Measurements from ENCODE around the gene PMEL.

- TF ChIP-seq POLR2A (IDR thresholded peaks at IDR 0.05) (peak in 1 of 2 donors; percentile 80), CTCF (IDR thresholded peaks at IDR 0.05) (no peak)
These were observed 803 bp upstream of the PMEL start, which contains the start of gene CDK2 for GRCh38 chr12:55966408-55967281.

Data from thyroid gland (tissue), 4 donors.